Thoracic aorta (tissue), 2 donors: ENCODE results near the gene CRTC1. TPM values are rescaled to one million over a fixed set of nuclear protein-coding genes. Genes with fewer than 3 reads are reported as not detected.
"Not testable (repeated sequence)": the region's sequence is repeated elsewhere in the genome, so short reads cannot be mapped to it uniquely, and the experiment has no call there.

Experiments
- ATAC-seq: fragments of 150-250 bp; one replicate; pipeline ENCODE4 v1.8.0; 2017; ENCODE audit warnings: low read depth; ENCODE audit not compliant: insufficient number of reproducible peaks, low FRiP score
- DNase-seq: peaks from one replicate; pipeline ENCODE4 v3.0.0-alpha.2; 2020; ENCODE audit warnings: low spot score
- H3K27ac ChIP-seq, 2 donors: fragments of 200-600 bp; sonication (generic); 1 replicate in 1 of 2; 2 replicates in 1 of 2; pipeline ENCODE4 v1.5.1; 2016; ENCODE audit warnings: mild to moderate bottlenecking in 2 of 2, moderate library complexity in 2 of 2
- H3K27me3 ChIP-seq: fragments of 200-600 bp; sonication (generic); replicated peaks from 2 replicates; pipeline ENCODE4 v1.6.0; 2016; ENCODE audit warnings: mild to moderate bottlenecking; ENCODE audit not compliant: insufficient read depth
- H3K36me3 ChIP-seq: fragments of 200-600 bp; sonication (generic); one replicate; pipeline ENCODE4 v1.5.1; 2016
- H3K4me1 ChIP-seq, 2 donors: fragments of 200-600 bp; sonication (generic); 1 replicate in 1 of 2; 2 replicates in 1 of 2; pipeline versions ENCODE4 v1.5.1 to v1.6.0; 2016; ENCODE audit warnings: low read depth in 2 of 2, mild to moderate bottlenecking in 1 of 2; ENCODE audit not compliant: control insufficient read depth in 1 of 2
- H3K4me3 ChIP-seq: fragments of 200-600 bp; sonication (generic); 2 replicates; pipeline ENCODE4 v1.5.1; 2016; ENCODE audit warnings: mild to moderate bottlenecking
- H3K9me3 ChIP-seq: fragments of 200-600 bp; sonication (generic); 2 replicates; pipeline ENCODE4 v1.5.1; 2016
- CTCF ChIP-seq: fragments of 200-600 bp; sonication (generic); IDR thresholded peaks from one replicate; pipeline ENCODE4 v1.5.1; 2019; ENCODE audit warnings: antibody characterized with exemption
- total RNA-seq, 2 donors: library from RNA; depleted of rRNA; stranded (reverse); fragments of >200 nt; gene quantifications; one replicate each; pipeline versions ENCODE4 v1.1.0 to v1.2.3, GENCODE V29; 2016

CRTC1 gene
- total RNA-seq, 2 donors from 2014 or later, result 8.7 to 11.2 TPM

GRCh38 chr19:18815673-18816072 is 132.2 kb downstream of the CRTC1 start:
- DNase-seq, result no peak
- no peak for ATAC-seq
- TF ChIP-seq CTCF, result no peak
- Histone ChIP-seq H3K9me3 (no peaks in the 10 kb centered on the region), H3K36me3 (no peaks in the 10 kb centered on the region), H3K27me3 (no peaks in the 10 kb centered on the region), H3K4me1 (peaks cover 2 to 13% of the 10 kb centered on the region in 2 donors), H3K4me3 (no peak overlapping the region), H3K27ac (no peak overlapping the region)

- not testable (repeated sequence) for H3K9me3 ChIP-seq, H3K4me3 ChIP-seq, H3K27ac ChIP-seq, DNase-seq, H3K36me3 ChIP-seq, ATAC-seq, H3K27me3 ChIP-seq
- H3K4me1 ChIP-seq, result peaks cover 2 to 13% of the 10 kb centered on the region in 2 donors
These were observed 133.2 kb downstream of the CRTC1 start for GRCh38 chr19:18816645-18817044.

GRCh38 chr19:18817574-18817973 is 134.1 kb downstream of the CRTC1 start:
- DNase-seq, result no peak
- no peak for TF ChIP-seq CTCF
- no peaks in the 10 kb centered on the region for H3K27me3 ChIP-seq

GRCh38 chr19:18828786-18829185 is 145.3 kb downstream of the CRTC1 start:
- no peaks in the 10 kb centered on the region for H3K27me3 ChIP-seq
- ATAC-seq (no peak), DNase-seq (no peak)
- H3K36me3 ChIP-seq, result no peaks in the 10 kb centered on the region
- H3K27ac ChIP-seq, result no peak overlapping the region
- TF ChIP-seq CTCF, result no peak
- peaks cover 8 to 10% of the 10 kb centered on the region in 2 donors for H3K4me1 ChIP-seq
- no peak overlapping the region for H3K4me3 ChIP-seq
- H3K9me3 ChIP-seq, result peaks cover 6% of the 10 kb centered on the region

More at GRCh38 chr19:18817574-18817973, 134.1 kb downstream of the CRTC1 start:
- Histone ChIP-seq H3K9me3 (no peaks in the 10 kb centered on the region), H3K4me1 (peaks cover 2 to 13% of the 10 kb centered on the region in 2 donors), H3K36me3 (no peaks in the 10 kb centered on the region), H3K27ac (no peak overlapping the region), H3K4me3 (no peak overlapping the region)
- no peak for ATAC-seq

GRCh38 chr19:18830488-18830887 is 147.0 kb downstream of the CRTC1 start:
- H3K27me3 ChIP-seq, result no peaks in the 10 kb centered on the region
- no peak overlapping the region for H3K4me3 ChIP-seq
- no peak overlapping the region for H3K27ac ChIP-seq
- no peak for TF ChIP-seq CTCF
- peaks cover 6% of the 10 kb centered on the region for H3K9me3 ChIP-seq
- DNase-seq (no peak), ATAC-seq (no peak)
- no peaks in the 10 kb centered on the region for H3K36me3 ChIP-seq
- H3K4me1 ChIP-seq, result peaks cover 16 to 27% of the 10 kb centered on the region in 2 donors
